ENCODE measurements around the gene C6orf163. TPM values are rescaled to one million over a fixed set of nuclear protein-coding genes. Genes with fewer than 3 reads are reported as not detected.

Gene C6orf163
- total RNA-seq, 1 experiment from 2014 or later: 1.2 TPM

- Histone ChIP-seq H3K14ac (ENCODE audit: insufficient read depth, low read length) (no peak overlapping the region), H2BK20ac (ENCODE audit: low read depth, low read length, poor library complexity, severe bottlenecking) (no peak overlapping the region), H2AFZ (ENCODE audit: low read length) (no peak overlapping the region), H3K9me3 (ENCODE audit: control insufficient read depth, low read depth, low read length) (no peaks in the 10 kb centered on the region), H2BK12ac (ENCODE audit: insufficient read length, low read depth, low read length) (no peak overlapping the region), H2BK5ac (ENCODE audit: insufficient read length, low read length) (no peak overlapping the region), H4K91ac (ENCODE audit: insufficient read length, low read depth, low read length) (no peak overlapping the region), H4K5ac (ENCODE audit: insufficient read length, low read depth, low read length) (no peak overlapping the region), H3K56ac (ENCODE audit: insufficient read length, low read depth, low read length) (no peak overlapping the region), H3T11ph (ENCODE audit: low read length) (no peak overlapping the region), H3K23me2 (ENCODE audit: insufficient read length, low read depth, low read length, poor library complexity, severe bottlenecking) (peaks cover 2% of the 10 kb centered on the region), H3K4ac (ENCODE audit: low read depth, low read length) (no peak overlapping the region), H3K27ac (ENCODE audit: insufficient read length, low read depth, low read length) (no peak overlapping the region), H3K23ac (ENCODE audit: insufficient read length, low read depth, low read length) (no peak overlapping the region), H2BK15ac (ENCODE audit: low read depth, low read length) (no peak overlapping the region), H3K4me1 (ENCODE audit: insufficient read depth, low read length) (no peaks in the 10 kb centered on the region; the same call in 1 of the 2 replicates), H3K4me2 (ENCODE audit: insufficient read depth, insufficient read length, low read length) (no peak overlapping the region), H3K9ac (ENCODE audit: extremely low read depth, insufficient read length, low read length) (no peak overlapping the region), H2BK120ac (ENCODE audit: low read depth, low read length, poor library complexity, severe bottlenecking) (no peak overlapping the region), H3K18ac (ENCODE audit: insufficient read length, low read depth, low read length) (no peak overlapping the region), H2AK5ac (ENCODE audit: insufficient read length, low read length) (no peak overlapping the region), H3K27me3 (ENCODE audit: insufficient read depth, low read length) (no peaks in the 10 kb centered on the region), H4K20me1 (ENCODE audit: control insufficient read depth, insufficient read depth, insufficient read length) (no peaks in the 10 kb centered on the region), H3K79me1 (ENCODE audit: insufficient read depth, low read depth, low read length, poor library complexity, severe bottlenecking) (no peaks in the 10 kb centered on the region), H3K79me2 (ENCODE audit: insufficient read depth, low read length) (no peaks in the 10 kb centered on the region), H4K8ac (replicated peaks; ENCODE audit: insufficient read length, low read depth, low read length) (no peak overlapping the region)
- H3K36me3 Mint-ChIP-seq (ENCODE audit: insufficient read depth in 1 of 3, low read depth in 3 of 3): peaks cover 7 to 14% (median 12%) of the 10 kb centered on the region in 3 experiments
- H3K9me3 Mint-ChIP-seq: peaks cover 4 to 9% of the 10 kb centered on the region in 2 experiments; a peak in 4 of 5 replicates
- H3K4me1 Mint-ChIP-seq: peaks cover 26 to 36% of the 10 kb centered on the region in 2 experiments
- no peak overlapping the region for H3K4me3 Mint-ChIP-seq
- DNase-seq: no peak
- no peak for TF ChIP-seq CTCF (conservative IDR thresholded peaks at IDR 0.05)
- H3K27me3 Mint-ChIP-seq (ENCODE audit: low read depth): peaks cover 2% of the 10 kb centered on the region; the same call in 1 of the 2 replicates
- no peak overlapping the region for H3K27ac Mint-ChIP-seq
Measured at GRCh38 chr6:87330961-87331360, 13.7 kb upstream of the C6orf163 start.

Data from H9 (cell line).